HEK293 (cell line): Measurements from ENCODE around the gene KIF18A.

Experiments
- CTCF ChIA-PET: fragments of 350-600 bp; formaldehyde crosslinking; extraction: SDS; loops from one replicate; lab custom pipeline; 2021; ENCODE audit warnings: antibody characterized with exemption; lab: Yijun Ruan, JAX
- POLR2A ChIA-PET: fragments of 300-600 bp; formaldehyde crosslinking; extraction: SDS; loops from one replicate; lab custom pipeline; 2020; ENCODE audit warnings: antibody characterized with exemption, inconsistent platforms; lab: Yijun Ruan, JAX
- H3K27ac ChIP-seq: fragments of 200-500 bp; sonication (Bioruptor generic); 2 replicates; pipeline ENCODE4 v1.5.1; 2014; ENCODE audit warnings: low read depth, low read length, control low read depth, inconsistent platforms; ENCODE audit errors: extremely low read depth
- H3K36me3 ChIP-seq, 2 experiments: fragments of 200-500 bp in 1 of 2; sonication (Bioruptor generic) in 1 of 2; 1 replicate in 1 of 2; 2 replicates in 1 of 2; pipeline ENCODE4 v1.5.1; 2014 to 2017; ENCODE audit warnings: inconsistent platforms in 2 of 2, low read length in 2 of 2; ENCODE audit not compliant: control insufficient read depth in 2 of 2, insufficient read depth in 1 of 2
- H3K4me1 ChIP-seq: fragments of 200-500 bp; sonication (Bioruptor generic); 2 replicates; pipeline ENCODE4 v1.5.1; 2014; ENCODE audit warnings: mild to moderate bottlenecking, low read length, inconsistent platforms; ENCODE audit not compliant: control insufficient read depth, insufficient read depth
- H3K4me3 ChIP-seq: 2 replicates; pipeline ENCODE4 v1.5.1; 2011; ENCODE audit warnings: low read depth, mild to moderate bottlenecking, control low read depth, low read length, moderate library complexity
- H3K9me3 ChIP-seq: fragments of 200-500 bp; sonication (Bioruptor generic); 2 replicates; pipeline ENCODE4 v1.5.1; 2014; ENCODE audit warnings: low read depth, low read length, inconsistent platforms; ENCODE audit not compliant: control insufficient read depth, insufficient read depth
- OVOL3 ChIP-seq: fragments of 450-650 bp; formaldehyde crosslinking; IDR thresholded peaks from 2 replicates; pipeline ENCODE4 v1.5.1; 2016; ENCODE audit warnings: missing biosample characterization, missing genetic modification characterization
- ZFP69B ChIP-seq: fragments of 450-650 bp; formaldehyde crosslinking; IDR thresholded peaks from 2 replicates; pipeline ENCODE4 v1.5.1; 2016; ENCODE audit warnings: missing biosample characterization, missing genetic modification characterization
- ZNF132 ChIP-seq: fragments of 450-650 bp; formaldehyde crosslinking; IDR thresholded peaks from 2 replicates; pipeline ENCODE4 v1.5.1; 2017; ENCODE audit warnings: missing biosample characterization, missing genetic modification characterization, borderline replicate concordance
- ZNF146 ChIP-seq: fragments of 450-650 bp; formaldehyde crosslinking; IDR thresholded peaks from 2 replicates; pipeline ENCODE4 v1.5.1; 2016; ENCODE audit warnings: missing biosample characterization, missing genetic modification characterization
- ZNF155 ChIP-seq: fragments of 450-650 bp; formaldehyde crosslinking; IDR thresholded peaks from 2 replicates; pipeline ENCODE4 v1.5.1; 2016; ENCODE audit warnings: missing biosample characterization, missing genetic modification characterization
- ZNF157 ChIP-seq: fragments of 450-650 bp; formaldehyde crosslinking; IDR thresholded peaks from 2 replicates; pipeline ENCODE4 v1.5.1; 2016; ENCODE audit warnings: missing biosample characterization, missing genetic modification characterization
- ZNF223 ChIP-seq: fragments of 450-650 bp; formaldehyde crosslinking; IDR thresholded peaks from 2 replicates; pipeline ENCODE4 v1.5.1; 2016; ENCODE audit warnings: missing biosample characterization, missing genetic modification characterization
- ZNF24 ChIP-seq: fragments of 450-650 bp; formaldehyde crosslinking; IDR thresholded peaks from 2 replicates; pipeline ENCODE4 v1.5.1; 2016; ENCODE audit warnings: missing biosample characterization, missing genetic modification characterization
- ZNF324 ChIP-seq: fragments of 450-650 bp; formaldehyde crosslinking; IDR thresholded peaks from 2 replicates; pipeline ENCODE4 v1.5.1; 2016; ENCODE audit warnings: missing biosample characterization, missing genetic modification characterization
- ZNF391 ChIP-seq: fragments of 450-650 bp; formaldehyde crosslinking; IDR thresholded peaks from 2 replicates; pipeline ENCODE4 v1.5.1; 2016; ENCODE audit warnings: low read depth, missing biosample characterization, missing genetic modification characterization, borderline replicate concordance
- ZNF48 ChIP-seq: fragments of 450-650 bp; formaldehyde crosslinking; IDR thresholded peaks from 2 replicates; pipeline ENCODE4 v1.5.1; 2016; ENCODE audit warnings: missing biosample characterization, missing genetic modification characterization
- ZNF521 ChIP-seq: fragments of 450-650 bp; formaldehyde crosslinking; IDR thresholded peaks from 2 replicates; pipeline ENCODE4 v1.5.1; 2017; ENCODE audit warnings: missing biosample characterization, mild to moderate bottlenecking, missing genetic modification characterization
- ZNF596 ChIP-seq: fragments of 450-650 bp; IDR thresholded peaks from 2 replicates; pipeline ENCODE4 v1.5.0; 2018; ENCODE audit warnings: missing biosample characterization, mild to moderate bottlenecking, missing genetic modification characterization, moderate library complexity
- ZNF654 ChIP-seq: fragments of 450-650 bp; formaldehyde crosslinking; IDR thresholded peaks from 2 replicates; pipeline ENCODE4 v1.5.1; 2016; ENCODE audit warnings: low read depth, missing biosample characterization, missing genetic modification characterization
- ZNF776 ChIP-seq: fragments of 450-650 bp; formaldehyde crosslinking; IDR thresholded peaks from 2 replicates; pipeline ENCODE4 v1.5.0; 2017; ENCODE audit warnings: missing biosample characterization, missing genetic modification characterization, borderline replicate concordance
- ZNF830 ChIP-seq: fragments of 450-650 bp; IDR thresholded peaks from 2 replicates; pipeline ENCODE4 v1.5.0; 2018; ENCODE audit warnings: missing biosample characterization, missing genetic modification characterization, low read depth, mild to moderate bottlenecking, moderate library complexity
- TF ChIP-seq, protein P1 (sequence below): fragments of 450-650 bp; formaldehyde crosslinking; IDR thresholded peaks from 2 replicates; pipeline ENCODE4 v1.5.1; 2016; ENCODE audit warnings: missing biosample characterization, missing genetic modification characterization
- TF ChIP-seq, protein P2 (sequence below): fragments of 450-650 bp; formaldehyde crosslinking; IDR thresholded peaks from 2 replicates; pipeline ENCODE4 v1.5.1; 2017; ENCODE audit warnings: missing biosample characterization, mild to moderate bottlenecking, missing genetic modification characterization, moderate library complexity
- TF ChIP-seq, protein P3 (sequence below): fragments of 450-650 bp; formaldehyde crosslinking; IDR thresholded peaks from 2 replicates; pipeline ENCODE4 v1.5.1; 2016; ENCODE audit warnings: missing biosample characterization, missing genetic modification characterization
- TF ChIP-seq, protein P4 (sequence below): fragments of 450-650 bp; formaldehyde crosslinking; IDR thresholded peaks from 2 replicates; pipeline ENCODE4; 2016; ENCODE audit warnings: missing biosample characterization, missing genetic modification characterization
- TF ChIP-seq, protein P5 (sequence below): fragments of 450-650 bp; formaldehyde crosslinking; IDR thresholded peaks from 2 replicates; pipeline ENCODE4 v1.5.1; 2016; ENCODE audit warnings: missing biosample characterization, missing genetic modification characterization

KIF18A gene

DNA sequence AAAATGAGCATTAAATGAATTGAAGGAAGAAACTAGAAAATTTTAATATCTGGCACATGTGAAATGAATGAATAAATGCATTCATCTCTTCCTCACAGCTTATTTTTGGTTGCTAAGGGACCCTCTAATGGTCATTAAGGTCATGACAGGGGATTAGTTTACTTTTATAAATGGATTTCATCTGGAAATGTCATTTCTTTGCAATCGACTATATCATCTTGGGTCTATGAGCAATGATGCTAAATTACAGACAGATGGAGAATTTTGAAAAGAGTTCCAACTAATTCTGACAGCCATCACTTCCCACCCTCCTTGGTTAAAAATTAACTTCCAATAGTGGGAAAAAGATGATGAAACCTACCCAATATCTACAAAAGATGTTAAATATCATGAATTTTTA, 98.0 kb downstream of the KIF18A start:
- no peak overlapping the region for H3K27ac ChIP-seq
- POLR2A ChIA-PET = no interaction called here
- H3K36me3 ChIP-seq = peaks cover 0 to 5% of the 10 kb centered on the region in 2 experiments; a peak in 1 of 3 replicates
- TF ChIP-seq, protein P1, sequence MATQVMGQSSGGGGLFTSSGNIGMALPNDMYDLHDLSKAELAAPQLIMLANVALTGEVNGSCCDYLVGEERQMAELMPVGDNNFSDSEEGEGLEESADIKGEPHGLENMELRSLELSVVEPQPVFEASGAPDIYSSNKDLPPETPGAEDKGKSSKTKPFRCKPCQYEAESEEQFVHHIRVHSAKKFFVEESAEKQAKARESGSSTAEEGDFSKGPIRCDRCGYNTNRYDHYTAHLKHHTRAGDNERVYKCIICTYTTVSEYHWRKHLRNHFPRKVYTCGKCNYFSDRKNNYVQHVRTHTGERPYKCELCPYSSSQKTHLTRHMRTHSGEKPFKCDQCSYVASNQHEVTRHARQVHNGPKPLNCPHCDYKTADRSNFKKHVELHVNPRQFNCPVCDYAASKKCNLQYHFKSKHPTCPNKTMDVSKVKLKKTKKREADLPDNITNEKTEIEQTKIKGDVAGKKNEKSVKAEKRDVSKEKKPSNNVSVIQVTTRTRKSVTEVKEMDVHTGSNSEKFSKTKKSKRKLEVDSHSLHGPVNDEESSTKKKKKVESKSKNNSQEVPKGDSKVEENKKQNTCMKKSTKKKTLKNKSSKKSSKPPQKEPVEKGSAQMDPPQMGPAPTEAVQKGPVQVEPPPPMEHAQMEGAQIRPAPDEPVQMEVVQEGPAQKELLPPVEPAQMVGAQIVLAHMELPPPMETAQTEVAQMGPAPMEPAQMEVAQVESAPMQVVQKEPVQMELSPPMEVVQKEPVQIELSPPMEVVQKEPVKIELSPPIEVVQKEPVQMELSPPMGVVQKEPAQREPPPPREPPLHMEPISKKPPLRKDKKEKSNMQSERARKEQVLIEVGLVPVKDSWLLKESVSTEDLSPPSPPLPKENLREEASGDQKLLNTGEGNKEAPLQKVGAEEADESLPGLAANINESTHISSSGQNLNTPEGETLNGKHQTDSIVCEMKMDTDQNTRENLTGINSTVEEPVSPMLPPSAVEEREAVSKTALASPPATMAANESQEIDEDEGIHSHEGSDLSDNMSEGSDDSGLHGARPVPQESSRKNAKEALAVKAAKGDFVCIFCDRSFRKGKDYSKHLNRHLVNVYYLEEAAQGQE (tag by site-specific recombination) = no peak
- TF ChIP-seq ZNF654 (tag by site-specific recombination) (no peak), ZNF830 (no peak), ZNF521 (no peak), ZNF157 (tag by site-specific recombination) (no peak), ZNF596 (tag by site-specific recombination) (no peak), ZFP69B (tag by site-specific recombination) (no peak), ZNF132 (no peak), ZNF223 (tag by site-specific recombination) (no peak)
- TF ChIP-seq, protein P2, sequence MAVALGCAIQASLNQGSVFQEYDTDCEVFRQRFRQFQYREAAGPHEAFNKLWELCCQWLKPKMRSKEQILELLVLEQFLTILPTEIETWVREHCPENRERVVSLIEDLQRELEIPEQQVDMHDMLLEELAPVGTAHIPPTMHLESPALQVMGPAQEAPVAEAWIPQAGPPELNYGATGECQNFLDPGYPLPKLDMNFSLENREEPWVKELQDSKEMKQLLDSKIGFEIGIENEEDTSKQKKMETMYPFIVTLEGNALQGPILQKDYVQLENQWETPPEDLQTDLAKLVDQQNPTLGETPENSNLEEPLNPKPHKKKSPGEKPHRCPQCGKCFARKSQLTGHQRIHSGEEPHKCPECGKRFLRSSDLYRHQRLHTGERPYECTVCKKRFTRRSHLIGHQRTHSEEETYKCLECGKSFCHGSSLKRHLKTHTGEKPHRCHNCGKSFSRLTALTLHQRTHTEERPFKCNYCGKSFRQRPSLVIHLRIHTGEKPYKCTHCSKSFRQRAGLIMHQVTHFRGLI (tag by site-specific recombination) = no peak
- TF ChIP-seq, protein P3, sequence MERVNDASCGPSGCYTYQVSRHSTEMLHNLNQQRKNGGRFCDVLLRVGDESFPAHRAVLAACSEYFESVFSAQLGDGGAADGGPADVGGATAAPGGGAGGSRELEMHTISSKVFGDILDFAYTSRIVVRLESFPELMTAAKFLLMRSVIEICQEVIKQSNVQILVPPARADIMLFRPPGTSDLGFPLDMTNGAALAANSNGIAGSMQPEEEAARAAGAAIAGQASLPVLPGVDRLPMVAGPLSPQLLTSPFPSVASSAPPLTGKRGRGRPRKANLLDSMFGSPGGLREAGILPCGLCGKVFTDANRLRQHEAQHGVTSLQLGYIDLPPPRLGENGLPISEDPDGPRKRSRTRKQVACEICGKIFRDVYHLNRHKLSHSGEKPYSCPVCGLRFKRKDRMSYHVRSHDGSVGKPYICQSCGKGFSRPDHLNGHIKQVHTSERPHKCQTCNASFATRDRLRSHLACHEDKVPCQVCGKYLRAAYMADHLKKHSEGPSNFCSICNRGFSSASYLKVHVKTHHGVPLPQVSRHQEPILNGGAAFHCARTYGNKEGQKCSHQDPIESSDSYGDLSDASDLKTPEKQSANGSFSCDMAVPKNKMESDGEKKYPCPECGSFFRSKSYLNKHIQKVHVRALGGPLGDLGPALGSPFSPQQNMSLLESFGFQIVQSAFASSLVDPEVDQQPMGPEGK = no peak
- TF ChIP-seq, protein P4, sequence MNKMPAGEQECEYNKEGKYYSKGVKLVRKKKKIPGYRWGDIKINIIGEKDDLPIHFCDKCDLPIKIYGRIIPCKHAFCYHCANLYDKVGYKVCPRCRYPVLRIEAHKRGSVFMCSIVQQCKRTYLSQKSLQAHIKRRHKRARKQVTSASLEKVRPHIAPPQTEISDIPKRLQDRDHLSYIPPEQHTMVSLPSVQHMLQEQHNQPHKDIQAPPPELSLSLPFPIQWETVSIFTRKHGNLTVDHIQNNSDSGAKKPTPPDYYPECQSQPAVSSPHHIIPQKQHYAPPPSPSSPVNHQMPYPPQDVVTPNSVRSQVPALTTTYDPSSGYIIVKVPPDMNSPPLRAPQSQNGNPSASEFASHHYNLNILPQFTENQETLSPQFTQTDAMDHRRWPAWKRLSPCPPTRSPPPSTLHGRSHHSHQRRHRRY (tag by site-specific recombination) = no peak
- no peak overlapping the region for H3K4me3 ChIP-seq
- no peaks in the 10 kb centered on the region for H3K4me1 ChIP-seq
- CTCF ChIA-PET = no interaction called here
- no peaks in the 10 kb centered on the region for H3K9me3 ChIP-seq

DNA sequence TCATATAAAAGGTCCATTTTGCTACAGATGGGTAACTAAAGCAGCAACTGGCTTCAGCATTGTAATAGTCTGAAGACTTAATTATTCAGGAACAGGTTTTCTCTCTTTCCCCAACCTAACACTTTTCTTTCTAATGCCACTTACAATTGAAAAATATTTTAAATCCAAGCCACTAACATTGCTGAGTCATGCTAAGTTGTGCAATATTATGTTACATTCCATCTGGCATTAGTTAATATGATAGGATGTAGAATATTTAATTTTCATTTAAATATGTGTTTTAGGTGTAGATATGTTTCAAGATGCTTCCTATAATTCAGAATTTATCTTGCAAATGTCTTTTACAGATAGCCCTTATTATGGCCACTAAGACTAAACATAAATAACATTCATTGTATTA, 98.6 kb downstream of the KIF18A start:
- Histone ChIP-seq H3K4me3 (no peak overlapping the region), H3K27ac (no peak overlapping the region), H3K4me1 (no peaks in the 10 kb centered on the region), H3K36me3 (peaks cover 0 to 5% of the 10 kb centered on the region in 2 experiments; a peak in 1 of 3 replicates), H3K9me3 (no peaks in the 10 kb centered on the region)
- ChIA-PET POLR2A (no interaction called here), CTCF (no interaction called here)
- TF ChIP-seq ZNF24 (tag by site-specific recombination) (no peak), ZNF324 (tag by site-specific recombination) (no peak), ZNF391 (tag by site-specific recombination) (no peak), ZNF155 (tag by site-specific recombination) (no peak), OVOL3 (tag by site-specific recombination) (no peak), ZNF48 (tag by site-specific recombination) (no peak), ZNF776 (tag by site-specific recombination) (no peak), ZNF146 (no peak)
- TF ChIP-seq, protein P5, sequence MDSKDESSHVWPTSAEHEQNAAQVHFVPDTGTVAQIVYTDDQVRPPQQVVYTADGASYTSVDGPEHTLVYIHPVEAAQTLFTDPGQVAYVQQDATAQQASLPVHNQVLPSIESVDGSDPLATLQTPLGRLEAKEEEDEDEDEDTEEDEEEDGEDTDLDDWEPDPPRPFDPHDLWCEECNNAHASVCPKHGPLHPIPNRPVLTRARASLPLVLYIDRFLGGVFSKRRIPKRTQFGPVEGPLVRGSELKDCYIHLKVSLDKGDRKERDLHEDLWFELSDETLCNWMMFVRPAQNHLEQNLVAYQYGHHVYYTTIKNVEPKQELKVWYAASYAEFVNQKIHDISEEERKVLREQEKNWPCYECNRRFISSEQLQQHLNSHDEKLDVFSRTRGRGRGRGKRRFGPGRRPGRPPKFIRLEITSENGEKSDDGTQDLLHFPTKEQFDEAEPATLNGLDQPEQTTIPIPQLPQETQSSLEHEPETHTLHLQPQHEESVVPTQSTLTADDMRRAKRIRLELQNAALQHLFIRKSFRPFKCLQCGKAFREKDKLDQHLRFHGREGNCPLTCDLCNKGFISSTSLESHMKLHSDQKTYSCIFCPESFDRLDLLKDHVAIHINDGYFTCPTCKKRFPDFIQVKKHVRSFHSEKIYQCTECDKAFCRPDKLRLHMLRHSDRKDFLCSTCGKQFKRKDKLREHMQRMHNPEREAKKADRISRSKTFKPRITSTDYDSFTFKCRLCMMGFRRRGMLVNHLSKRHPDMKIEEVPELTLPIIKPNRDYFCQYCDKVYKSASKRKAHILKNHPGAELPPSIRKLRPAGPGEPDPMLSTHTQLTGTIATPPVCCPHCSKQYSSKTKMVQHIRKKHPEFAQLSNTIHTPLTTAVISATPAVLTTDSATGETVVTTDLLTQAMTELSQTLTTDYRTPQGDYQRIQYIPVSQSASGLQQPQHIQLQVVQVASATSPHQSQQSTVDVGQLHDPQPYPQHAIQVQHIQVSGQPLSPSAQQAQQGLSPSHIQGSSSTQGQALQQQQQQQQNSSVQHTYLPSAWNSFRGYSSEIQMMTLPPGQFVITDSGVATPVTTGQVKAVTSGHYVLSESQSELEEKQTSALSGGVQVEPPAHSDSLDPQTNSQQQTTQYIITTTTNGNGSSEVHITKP (tag by site-specific recombination) = no peak
